ENCODE results near the gene MAP3K13. TPM values are rescaled to one million over a fixed set of nuclear protein-coding genes. Genes with fewer than 3 reads are reported as not detected.

The MAP3K13 gene
- total RNA-seq, 4 donors from 2014 or later, result 8.8 to 47.8 (median 17.2) TPM

DNA sequence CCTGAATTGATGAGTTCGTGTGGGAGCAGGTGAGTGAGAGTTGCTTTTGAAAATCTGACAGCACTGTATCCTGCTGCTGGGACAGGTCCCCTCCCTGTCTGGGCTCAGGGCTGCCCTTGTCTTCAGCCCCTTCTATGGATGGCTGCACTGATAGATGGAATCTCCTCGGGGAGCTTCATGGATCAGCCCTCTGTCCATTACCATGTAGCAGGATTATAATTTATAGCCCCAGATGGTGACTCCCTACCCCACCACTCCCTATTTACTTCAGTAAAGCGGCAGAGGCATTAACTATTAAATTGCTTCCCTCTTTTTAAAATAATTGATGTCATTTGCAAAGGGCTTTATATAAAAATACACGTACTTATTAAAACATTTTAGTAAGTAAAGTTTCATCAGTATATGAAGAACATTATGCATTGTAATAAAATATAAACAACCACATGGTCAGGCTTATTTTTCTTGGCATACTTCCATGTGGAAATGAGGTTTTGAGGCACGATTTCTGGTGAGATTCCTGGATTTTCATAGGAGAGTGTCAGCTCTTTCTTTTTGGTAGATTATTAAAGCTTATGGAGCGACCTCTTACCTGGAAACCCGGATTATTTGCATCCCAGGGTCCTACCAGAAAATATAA is 38.5 kb downstream of the MAP3K13 start:
- no peak for TF ChIP-seq POLR2A (IDR thresholded peaks at IDR 0.05)
- TF ChIP-seq, protein P1, sequence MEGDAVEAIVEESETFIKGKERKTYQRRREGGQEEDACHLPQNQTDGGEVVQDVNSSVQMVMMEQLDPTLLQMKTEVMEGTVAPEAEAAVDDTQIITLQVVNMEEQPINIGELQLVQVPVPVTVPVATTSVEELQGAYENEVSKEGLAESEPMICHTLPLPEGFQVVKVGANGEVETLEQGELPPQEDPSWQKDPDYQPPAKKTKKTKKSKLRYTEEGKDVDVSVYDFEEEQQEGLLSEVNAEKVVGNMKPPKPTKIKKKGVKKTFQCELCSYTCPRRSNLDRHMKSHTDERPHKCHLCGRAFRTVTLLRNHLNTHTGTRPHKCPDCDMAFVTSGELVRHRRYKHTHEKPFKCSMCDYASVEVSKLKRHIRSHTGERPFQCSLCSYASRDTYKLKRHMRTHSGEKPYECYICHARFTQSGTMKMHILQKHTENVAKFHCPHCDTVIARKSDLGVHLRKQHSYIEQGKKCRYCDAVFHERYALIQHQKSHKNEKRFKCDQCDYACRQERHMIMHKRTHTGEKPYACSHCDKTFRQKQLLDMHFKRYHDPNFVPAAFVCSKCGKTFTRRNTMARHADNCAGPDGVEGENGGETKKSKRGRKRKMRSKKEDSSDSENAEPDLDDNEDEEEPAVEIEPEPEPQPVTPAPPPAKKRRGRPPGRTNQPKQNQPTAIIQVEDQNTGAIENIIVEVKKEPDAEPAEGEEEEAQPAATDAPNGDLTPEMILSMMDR (IDR thresholded peaks at IDR 0.05), result no peak
- no peaks in the 10 kb centered on the region for H3K9me3 ChIP-seq
- H3K27ac ChIP-seq, result no peak overlapping the region
- no peak overlapping the region for H3K4me3 ChIP-seq
- H3K36me3 ChIP-seq, result no peaks in the 10 kb centered on the region
- H3K27me3 ChIP-seq, result no peaks in the 10 kb centered on the region
- DNase-seq, result no peak
- no peaks in the 10 kb centered on the region for H3K4me1 ChIP-seq
- intact Hi-C loops (cut with DNase I; ENCODE audit: low total_unique reads), result no loop called here

DNA sequence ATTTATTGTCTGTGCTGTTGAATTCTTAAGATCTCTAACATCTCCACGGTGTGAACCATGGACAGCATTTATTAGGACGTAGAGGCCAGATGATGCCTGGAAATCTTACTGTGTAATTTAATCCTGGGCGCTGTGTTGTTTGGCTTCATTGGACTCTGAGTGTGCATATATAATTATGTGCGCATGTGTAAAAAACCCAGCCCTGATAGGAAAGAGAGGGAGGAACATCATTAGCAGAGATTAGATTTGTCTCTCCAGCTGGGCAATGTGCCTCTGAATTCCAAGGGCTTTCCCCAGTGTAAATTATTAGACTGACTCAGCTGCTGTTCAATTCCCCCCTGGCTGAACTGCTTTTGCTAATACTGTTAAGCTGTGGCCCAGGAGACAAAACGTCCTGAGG is 39.6 kb downstream of the MAP3K13 start:
- Histone ChIP-seq H3K27ac (no peak overlapping the region), H3K27me3 (no peaks in the 10 kb centered on the region), H3K36me3 (no peaks in the 10 kb centered on the region), H3K4me3 (no peak overlapping the region), H3K9me3 (no peaks in the 10 kb centered on the region), H3K4me1 (no peaks in the 10 kb centered on the region)
- TF ChIP-seq POLR2A (IDR thresholded peaks at IDR 0.05), result no peak
- TF ChIP-seq, protein P1 (IDR thresholded peaks at IDR 0.05), result no peak
- DNase-seq, result no peak
- intact Hi-C loops (cut with DNase I; ENCODE audit: low total_unique reads), result no loop called here

DNA sequence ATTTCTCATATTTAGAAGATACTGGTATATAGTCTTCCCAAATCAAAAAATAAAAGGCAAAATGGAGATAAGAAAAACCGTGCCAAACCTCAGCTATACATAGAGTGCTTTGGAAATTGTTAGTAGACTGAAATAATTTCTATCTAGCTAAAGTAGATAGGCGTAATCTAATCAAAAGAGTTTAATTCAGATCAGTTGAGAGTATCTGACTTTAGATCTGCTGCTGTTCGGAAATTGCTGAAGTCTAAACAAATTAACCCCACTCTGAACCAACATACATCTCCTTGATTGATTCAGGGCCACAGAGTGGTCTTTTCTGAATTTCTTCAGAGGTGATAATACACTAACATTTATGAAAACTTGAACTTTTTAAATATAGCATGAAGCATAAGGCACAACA is 40.1 kb downstream of the MAP3K13 start:
- no peaks in the 10 kb centered on the region for H3K27me3 ChIP-seq
- DNase-seq, result no peak
- no peak overlapping the region for H3K27ac ChIP-seq
- intact Hi-C loops (cut with DNase I; ENCODE audit: low total_unique reads), result no loop called here
- TF ChIP-seq, protein P1 (IDR thresholded peaks at IDR 0.05), result no peak
- no peak for TF ChIP-seq POLR2A (IDR thresholded peaks at IDR 0.05)
- no peaks in the 10 kb centered on the region for H3K36me3 ChIP-seq
- H3K9me3 ChIP-seq, result no peaks in the 10 kb centered on the region
- H3K4me1 ChIP-seq, result no peaks in the 10 kb centered on the region
- no peak overlapping the region for H3K4me3 ChIP-seq

GRCh38 chr3:185405243-185405642 is 42.3 kb downstream of the MAP3K13 start:
- H3K4me3 ChIP-seq, result no peak overlapping the region
- no peak overlapping the region for H3K27ac ChIP-seq
- no peaks in the 10 kb centered on the region for H3K4me1 ChIP-seq
- H3K9me3 ChIP-seq, result no peaks in the 10 kb centered on the region
- no peak for TF ChIP-seq POLR2A (IDR thresholded peaks at IDR 0.05)
- TF ChIP-seq, protein P1 (IDR thresholded peaks at IDR 0.05), result no peak
- H3K36me3 ChIP-seq, result no peaks in the 10 kb centered on the region
- no peak for DNase-seq
- intact Hi-C loops (cut with DNase I; ENCODE audit: low total_unique reads), result no loop called here
- no peaks in the 10 kb centered on the region for H3K27me3 ChIP-seq

DNA sequence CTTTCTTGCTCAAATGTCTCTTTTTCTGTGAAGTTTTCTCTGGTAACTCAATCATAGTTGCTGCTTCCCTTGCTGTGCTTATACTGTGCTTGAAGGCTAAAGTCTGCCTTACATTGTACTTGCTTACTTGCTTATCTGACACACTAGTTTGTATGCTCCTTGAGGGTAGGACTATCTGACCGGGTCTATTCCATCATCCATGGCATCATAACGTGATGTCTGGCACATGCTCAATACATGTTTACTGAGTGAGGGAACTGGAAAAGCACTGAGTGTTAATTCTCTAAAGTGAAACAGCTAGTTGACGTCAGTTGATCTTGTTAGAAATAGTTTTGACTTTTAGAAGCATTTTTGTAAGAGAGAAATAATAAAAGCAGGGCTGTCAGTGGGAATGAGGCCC is 42.7 kb downstream of the MAP3K13 start:
- H3K4me1 ChIP-seq, result no peaks in the 10 kb centered on the region
- H3K27me3 ChIP-seq, result no peaks in the 10 kb centered on the region
- intact Hi-C loops (cut with DNase I; ENCODE audit: low total_unique reads), result no loop called here
- H3K27ac ChIP-seq, result no peak overlapping the region
- H3K9me3 ChIP-seq, result no peaks in the 10 kb centered on the region
- DNase-seq, result no peak
- H3K36me3 ChIP-seq, result no peaks in the 10 kb centered on the region
- TF ChIP-seq POLR2A (IDR thresholded peaks at IDR 0.05), result no peak
- TF ChIP-seq, protein P1 (IDR thresholded peaks at IDR 0.05), result no peak
- H3K4me3 ChIP-seq, result no peak overlapping the region

All from uterus (tissue), 4 donors.